ENCODE results near the gene KPNA1.

The KPNA1 gene

GRCh38 chr3:122553171-122553570, 38.4 kb upstream of the KPNA1 start:
- no peaks in the 10 kb centered on the region for H3K4me1 ChIP-seq (ENCODE audit: insufficient read depth, poor library complexity, severe bottlenecking)
- H3K36me3 ChIP-seq (ENCODE audit: low read depth): peaks cover 45% of the 10 kb centered on the region
- DNase-seq (ENCODE audit: low spot score) (no peak), ATAC-seq (ENCODE audit: low read depth) (no peak)
- H3K4me3 ChIP-seq (ENCODE audit: severe bottlenecking): no peak overlapping the region
- H3K27ac ChIP-seq (ENCODE audit: poor library complexity, severe bottlenecking): no peak overlapping the region
- TF ChIP-seq CTCF (IDR thresholded peaks at IDR 0.05; ENCODE audit: poor library complexity, severe bottlenecking): no peak
- no peaks in the 10 kb centered on the region for H3K9me3 ChIP-seq (ENCODE audit: severe bottlenecking)
- H3K27me3 ChIP-seq (ENCODE audit: insufficient read depth, poor library complexity, severe bottlenecking): no peaks in the 10 kb centered on the region

- Histone ChIP-seq H3K4me1 (ENCODE audit: insufficient read depth, poor library complexity, severe bottlenecking) (no peaks in the 10 kb centered on the region), H3K9me3 (ENCODE audit: severe bottlenecking) (no peaks in the 10 kb centered on the region)
- no peak for ATAC-seq (ENCODE audit: low read depth)
Observed at GRCh38 chr3:122548619-122549018, 33.9 kb upstream of the KPNA1 start.

GRCh38 chr3:122548076-122548475, 33.3 kb upstream of the KPNA1 start:
- peaks cover 20% of the 10 kb centered on the region for H3K36me3 ChIP-seq (ENCODE audit: low read depth)
- ATAC-seq (ENCODE audit: low read depth): no peak
- H3K9me3 ChIP-seq (ENCODE audit: severe bottlenecking): no peaks in the 10 kb centered on the region

More at GRCh38 chr3:122548619-122549018, 33.9 kb upstream of the KPNA1 start:
- Histone ChIP-seq H3K27me3 (ENCODE audit: insufficient read depth, poor library complexity, severe bottlenecking) (no peaks in the 10 kb centered on the region), H3K27ac (ENCODE audit: poor library complexity, severe bottlenecking) (no peak overlapping the region), H3K4me3 (ENCODE audit: severe bottlenecking) (no peak overlapping the region), H3K36me3 (ENCODE audit: low read depth) (peaks cover 24% of the 10 kb centered on the region)
- no peak for TF ChIP-seq CTCF (IDR thresholded peaks at IDR 0.05; ENCODE audit: poor library complexity, severe bottlenecking)
- no peak for DNase-seq (ENCODE audit: low spot score)

GRCh38 chr3:122546151-122546550, 31.4 kb upstream of the KPNA1 start:
- H3K4me3 ChIP-seq (ENCODE audit: severe bottlenecking): no peak overlapping the region
- H3K9me3 ChIP-seq (ENCODE audit: severe bottlenecking): no peaks in the 10 kb centered on the region
- ATAC-seq (ENCODE audit: low read depth) (no peak), DNase-seq (ENCODE audit: low spot score) (no peak)
- no peaks in the 10 kb centered on the region for H3K27me3 ChIP-seq (ENCODE audit: insufficient read depth, poor library complexity, severe bottlenecking)
- no peak overlapping the region for H3K27ac ChIP-seq (ENCODE audit: poor library complexity, severe bottlenecking)
- H3K36me3 ChIP-seq (ENCODE audit: low read depth): peaks cover 12% of the 10 kb centered on the region
- TF ChIP-seq CTCF (IDR thresholded peaks at IDR 0.05; ENCODE audit: poor library complexity, severe bottlenecking): no peak
- no peaks in the 10 kb centered on the region for H3K4me1 ChIP-seq (ENCODE audit: insufficient read depth, poor library complexity, severe bottlenecking)

More at GRCh38 chr3:122548076-122548475, 33.3 kb upstream of the KPNA1 start:
- Histone ChIP-seq H3K27ac (ENCODE audit: poor library complexity, severe bottlenecking) (no peak overlapping the region), H3K4me3 (ENCODE audit: severe bottlenecking) (no peak overlapping the region), H3K4me1 (ENCODE audit: insufficient read depth, poor library complexity, severe bottlenecking) (no peaks in the 10 kb centered on the region), H3K27me3 (ENCODE audit: insufficient read depth, poor library complexity, severe bottlenecking) (no peaks in the 10 kb centered on the region)
- TF ChIP-seq CTCF (IDR thresholded peaks at IDR 0.05; ENCODE audit: poor library complexity, severe bottlenecking): no peak
- no peak for DNase-seq (ENCODE audit: low spot score)

- Histone ChIP-seq H3K36me3 (ENCODE audit: low read depth) (peaks cover 16% of the 10 kb centered on the region; the same call in 1 of the 2 replicates), H3K4me1 (ENCODE audit: insufficient read depth, poor library complexity, severe bottlenecking) (peaks cover 8% of the 10 kb centered on the region), H3K4me3 (ENCODE audit: severe bottlenecking) (no peak overlapping the region), H3K27ac (ENCODE audit: poor library complexity, severe bottlenecking) (no peak overlapping the region), H3K27me3 (ENCODE audit: insufficient read depth, poor library complexity, severe bottlenecking) (no peaks in the 10 kb centered on the region), H3K9me3 (ENCODE audit: severe bottlenecking) (no peaks in the 10 kb centered on the region)
- DNase-seq (ENCODE audit: low spot score) (no peak), ATAC-seq (ENCODE audit: low read depth) (no peak)
- TF ChIP-seq CTCF (IDR thresholded peaks at IDR 0.05; ENCODE audit: poor library complexity, severe bottlenecking): no peak
Observed at GRCh38 chr3:122538956-122539490, 24.3 kb upstream of the KPNA1 start.

Measured in RWPE2 (cell line).